ENCODE measurements around the gene FCHSD1. TPM values are rescaled to one million over a fixed set of nuclear protein-coding genes. Genes with fewer than 3 reads are reported as not detected.
"Not testable (repeated sequence)": the region's sequence is repeated elsewhere in the genome, so short reads cannot be mapped to it uniquely, and the experiment has no call there.

The FCHSD1 gene
- total and polyA plus RNA-seq, 7 donors: 3.0 to 31.3 (median 17.9) TPM

DNA sequence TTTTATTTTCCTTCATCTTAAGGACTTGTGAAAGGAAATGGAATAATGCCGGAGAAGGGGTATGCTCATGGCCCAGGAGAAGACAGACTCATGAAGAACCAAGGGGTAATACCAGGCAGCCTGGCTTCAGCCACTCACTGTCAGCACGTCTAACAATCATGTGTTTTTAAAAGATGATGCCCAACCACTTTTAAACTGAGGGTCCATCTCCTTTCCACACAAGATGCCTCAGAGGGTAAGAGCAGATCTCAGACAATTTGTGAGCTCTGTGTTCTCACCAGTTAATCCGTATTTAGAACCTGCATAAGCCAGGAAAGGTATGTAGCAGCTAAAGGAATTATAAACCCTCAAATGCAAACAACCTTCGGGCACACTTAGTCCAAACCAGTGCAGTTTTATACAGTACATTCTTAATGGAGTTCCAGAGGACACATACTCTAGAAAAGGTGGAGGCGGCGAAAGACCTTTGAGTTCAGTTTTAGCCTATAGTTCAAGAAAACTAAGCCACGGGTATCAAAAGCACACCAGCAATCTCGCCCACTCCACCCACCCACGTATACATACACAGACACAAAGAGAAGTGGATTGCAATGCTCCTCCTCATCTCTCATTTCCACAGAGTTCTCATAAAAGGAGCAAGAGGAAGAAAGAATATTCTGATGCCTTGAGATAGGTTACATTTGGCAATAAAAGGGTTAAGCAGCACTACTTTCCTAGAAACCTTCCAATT lies 35.1 kb downstream of the FCHSD1 start:
- intact Hi-C loops (cut with DNase I): no loop called here
- peaks cover 0 to 24% (median 18%) of the 10 kb centered on the region in 4 donors for H3K4me1 ChIP-seq

DNA sequence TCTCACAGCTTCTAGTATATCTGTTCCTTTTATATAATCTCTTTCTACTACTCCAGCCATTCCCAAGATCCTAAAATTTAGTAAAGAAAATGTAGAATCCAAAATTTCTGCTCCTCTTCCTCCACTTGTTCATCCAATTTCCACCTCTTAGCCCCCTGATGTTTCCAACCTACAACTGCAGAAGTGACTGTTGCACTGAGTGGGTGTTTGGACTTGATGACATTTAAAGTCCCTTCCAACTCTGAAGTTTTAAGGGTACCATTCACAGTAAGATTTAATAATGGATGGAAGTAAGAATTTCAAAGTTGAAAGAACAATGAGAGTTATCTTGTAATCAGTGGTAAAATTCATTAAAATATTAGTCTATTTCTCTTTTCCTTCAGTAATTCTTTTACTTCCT lies 37.9 kb downstream of the FCHSD1 start:
- Histone ChIP-seq H3K36me3 (no peaks in the 10 kb centered on the region), H3K4me1 (peaks cover 0 to 18% (median 13%) of the 10 kb centered on the region in 4 donors), H3K9me3 (no peaks in the 10 kb centered on the region), H3K27ac (no peak overlapping the region), H3K4me3 (no peak overlapping the region), H3K27me3 (no peaks in the 10 kb centered on the region)
- TF ChIP-seq EP300 (IDR thresholded peaks at IDR 0.05): no peak
- TF ChIP-seq POLR2A (IDR thresholded peaks at IDR 0.05): no peak
- TF ChIP-seq POLR2AphosphoS5 (IDR thresholded peaks at IDR 0.05): no peak
- TF ChIP-seq, protein P1, sequence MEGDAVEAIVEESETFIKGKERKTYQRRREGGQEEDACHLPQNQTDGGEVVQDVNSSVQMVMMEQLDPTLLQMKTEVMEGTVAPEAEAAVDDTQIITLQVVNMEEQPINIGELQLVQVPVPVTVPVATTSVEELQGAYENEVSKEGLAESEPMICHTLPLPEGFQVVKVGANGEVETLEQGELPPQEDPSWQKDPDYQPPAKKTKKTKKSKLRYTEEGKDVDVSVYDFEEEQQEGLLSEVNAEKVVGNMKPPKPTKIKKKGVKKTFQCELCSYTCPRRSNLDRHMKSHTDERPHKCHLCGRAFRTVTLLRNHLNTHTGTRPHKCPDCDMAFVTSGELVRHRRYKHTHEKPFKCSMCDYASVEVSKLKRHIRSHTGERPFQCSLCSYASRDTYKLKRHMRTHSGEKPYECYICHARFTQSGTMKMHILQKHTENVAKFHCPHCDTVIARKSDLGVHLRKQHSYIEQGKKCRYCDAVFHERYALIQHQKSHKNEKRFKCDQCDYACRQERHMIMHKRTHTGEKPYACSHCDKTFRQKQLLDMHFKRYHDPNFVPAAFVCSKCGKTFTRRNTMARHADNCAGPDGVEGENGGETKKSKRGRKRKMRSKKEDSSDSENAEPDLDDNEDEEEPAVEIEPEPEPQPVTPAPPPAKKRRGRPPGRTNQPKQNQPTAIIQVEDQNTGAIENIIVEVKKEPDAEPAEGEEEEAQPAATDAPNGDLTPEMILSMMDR (IDR thresholded peaks at IDR 0.05): no peak
- intact Hi-C loops (cut with DNase I): no loop called here
- DNase-seq: no peak

More for the DNA sequence above, 35.1 kb downstream of the FCHSD1 start:
- H3K27ac ChIP-seq: peak overlapping the region in 1 of 4 donors; percentile 12
- no peak overlapping the region for H3K4me3 ChIP-seq
- no peaks in the 10 kb centered on the region for H3K9me3 ChIP-seq
- 68 to 83% methylated on average over 9 of the region's 9 CpGs for WGBS, 2 donors
- H3K27me3 ChIP-seq: no peaks in the 10 kb centered on the region
- H3K36me3 ChIP-seq: peaks cover 3 to 8% (median 4%) of the 10 kb centered on the region in 4 donors
- TF ChIP-seq POLR2A (IDR thresholded peaks at IDR 0.05): no peak
- no peak for TF ChIP-seq POLR2AphosphoS5 (IDR thresholded peaks at IDR 0.05)
- TF ChIP-seq, protein P1 (IDR thresholded peaks at IDR 0.05): no peak
- TF ChIP-seq EP300 (IDR thresholded peaks at IDR 0.05): no peak
- DNase-seq: no peak

DNA sequence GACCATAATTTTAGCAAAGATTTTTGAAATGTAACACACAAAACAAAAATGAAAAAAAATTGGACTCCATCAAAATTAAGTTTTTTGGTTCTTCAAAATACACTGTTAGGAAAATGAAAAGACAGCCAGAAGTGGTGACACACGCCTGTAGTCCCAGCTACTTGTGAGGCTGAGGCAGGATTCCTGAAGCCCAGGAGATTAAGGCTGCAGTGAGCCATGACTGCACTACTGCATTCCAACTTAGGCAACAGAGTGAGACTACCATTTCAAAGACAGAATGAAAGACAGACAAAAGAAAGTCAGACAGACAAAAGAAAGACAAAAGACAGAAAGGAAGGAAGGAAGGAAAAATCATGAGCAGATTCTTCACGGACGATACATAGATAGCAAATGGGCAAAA lies 39.9 kb downstream of the FCHSD1 start:
- Histone ChIP-seq H3K36me3 (no peaks in the 10 kb centered on the region), H3K27ac (no peak overlapping the region), H3K9me3 (no peaks in the 10 kb centered on the region), H3K4me1 (no peaks in the 10 kb centered on the region), H3K4me3 (no peak overlapping the region), H3K27me3 (no peaks in the 10 kb centered on the region)
- no peak for DNase-seq
- TF ChIP-seq POLR2A (IDR thresholded peaks at IDR 0.05) (no peak), EP300 (IDR thresholded peaks at IDR 0.05) (no peak), POLR2AphosphoS5 (IDR thresholded peaks at IDR 0.05) (no peak)
- TF ChIP-seq, protein P1 (IDR thresholded peaks at IDR 0.05): no peak
- 84 to 95% methylated on average over 3 of the region's 3 CpGs for WGBS, 2 donors
- intact Hi-C loops (cut with DNase I): no loop called here

DNA sequence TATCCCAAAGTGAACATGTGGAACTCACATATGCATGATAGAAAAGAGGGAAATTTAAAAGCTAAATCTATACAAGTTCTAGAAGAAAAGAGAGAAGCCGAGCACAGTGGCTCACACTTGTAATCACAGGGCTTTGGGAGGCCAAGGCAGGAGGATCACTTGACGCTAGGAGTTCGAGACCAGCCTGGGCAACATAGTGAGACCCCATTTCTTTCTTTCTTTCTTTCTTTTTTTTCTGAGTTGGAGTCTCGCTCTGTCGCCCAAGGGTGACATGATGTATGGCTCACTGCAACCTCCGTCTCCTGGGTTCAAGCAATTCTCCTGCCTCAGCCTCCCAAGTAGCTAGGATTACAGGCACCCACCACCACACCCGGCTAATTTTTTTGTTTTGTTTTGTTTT lies 41.3 kb downstream of the FCHSD1 start:
- DNase-seq; H3K27me3 ChIP-seq; H3K4me3 ChIP-seq; H3K36me3 ChIP-seq; intact Hi-C loops (cut with DNase I); H3K9me3 ChIP-seq; H3K27ac ChIP-seq; H3K4me1 ChIP-seq: not testable (repeated sequence)
- WGBS, 2 donors: 95 to 97% methylated on average over 7 of the region's 7 CpGs

DNA sequence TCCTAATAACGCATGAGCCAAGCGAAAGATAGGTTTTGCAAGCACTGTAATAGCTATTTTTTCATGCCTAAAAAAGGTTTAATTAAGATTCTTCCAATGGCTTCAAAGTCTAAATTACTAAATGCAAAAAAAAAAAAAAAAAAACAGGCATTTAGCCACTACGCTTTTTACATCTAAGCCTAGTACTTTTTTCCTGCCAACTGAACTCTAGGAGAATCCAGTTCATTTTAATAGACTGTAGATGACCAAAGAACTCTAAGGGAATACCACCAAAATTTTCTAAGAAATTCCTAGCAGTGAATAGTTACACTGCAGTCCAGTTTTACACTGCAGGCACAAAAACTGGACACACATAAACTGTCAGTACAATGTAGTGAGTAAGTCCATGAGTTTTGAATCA lies 42.2 kb downstream of the FCHSD1 start:
- TF ChIP-seq EP300 (IDR thresholded peaks at IDR 0.05) (no peak), POLR2AphosphoS5 (IDR thresholded peaks at IDR 0.05) (no peak), POLR2A (IDR thresholded peaks at IDR 0.05) (no peak)
- TF ChIP-seq, protein P1 (IDR thresholded peaks at IDR 0.05): no peak
- no peak overlapping the region for H3K4me3 ChIP-seq
- WGBS, 2 donors: 90% methylated on average over 3 of the region's 3 CpGs
- H3K36me3 ChIP-seq: no peaks in the 10 kb centered on the region
- H3K4me1 ChIP-seq: peaks cover 0 to 5% (median under 1%) of the 10 kb centered on the region in 4 donors
- no peaks in the 10 kb centered on the region for H3K9me3 ChIP-seq
- DNase-seq: no peak
- H3K27ac ChIP-seq: no peak overlapping the region
- H3K27me3 ChIP-seq: no peaks in the 10 kb centered on the region
- intact Hi-C loops (cut with DNase I): no loop called here
